Lower lobe of right lung (tissue), 2 donors: ENCODE results near the gene MBOAT2. TPM values are rescaled to one million over a fixed set of nuclear protein-coding genes. Genes with fewer than 3 reads are reported as not detected.
A peak's percentile ranks its signal among the peaks of the same experiment; 100 is the strongest.

Experiments used
- ATAC-seq, 2 donors: fragments of 200-7000 bp; cut with Tn5 transposase; one replicate each; pipeline ENCODE4 v1.9.1; 2020 to 2022; ENCODE audit warnings: mild to moderate bottlenecking in 2 of 2, moderate library complexity in 2 of 2
- DNase-seq: peaks from one replicate; pipeline ENCODE4 v3.0.0-alpha.2; 2020
- H3K27ac ChIP-seq: fragments of 200-600 bp; one replicate; pipeline ENCODE4 v1.8.0; 2022
- H3K27me3 ChIP-seq: fragments of 200-600 bp; one replicate; pipeline ENCODE4 v1.8.0; 2022; ENCODE audit warnings: low read depth
- H3K36me3 ChIP-seq: fragments of 200-600 bp; one replicate; pipeline ENCODE4 v1.8.0; 2022; ENCODE audit warnings: mild to moderate bottlenecking
- H3K4me1 ChIP-seq: fragments of 200-600 bp; one replicate; pipeline ENCODE4 v1.8.0; 2022
- H3K4me3 ChIP-seq: fragments of 200-600 bp; one replicate; pipeline ENCODE4 v1.8.0; 2022; ENCODE audit warnings: mild to moderate bottlenecking
- H3K9me3 ChIP-seq: fragments of 200-600 bp; one replicate; pipeline ENCODE4 v1.8.0; 2022
- CTCF ChIP-seq: fragments of 200-600 bp; IDR thresholded peaks from one replicate; pipeline ENCODE4 v1.8.0; 2022; ENCODE audit warnings: antibody characterized with exemption, mild to moderate bottlenecking
- intact Hi-C: fragments of 100-400 bp; cut with DNase I; formaldehyde crosslinking; loops from one replicate; pipeline ENCODE4 v1.11.0; 2022
- total RNA-seq: library from RNA; stranded (reverse); fragmentation: NEBNext Ultra II Directional; extraction: Animal tissue kit (Norgen Biotek cat#: 25700); gene quantifications from one replicate; pipeline ENCODE4 v1.2.1, GENCODE V29; 2021
- donor health status: DM: no; HTN: yes; CAD: no; lungs with severe emphysema.

The MBOAT2 gene
- total RNA-seq, 1 donor from 2014 or later: 36.5 TPM

- Histone ChIP-seq H3K4me1 (no peaks in the 10 kb centered on the region), H3K4me3 (no peak overlapping the region), H3K36me3 (no peaks in the 10 kb centered on the region), H3K27me3 (no peaks in the 10 kb centered on the region), H3K9me3 (no peaks in the 10 kb centered on the region), H3K27ac (no peak overlapping the region)
- intact Hi-C loops: no loop called here
- DNase-seq (no peak), ATAC-seq (no peak)
- no peak for TF ChIP-seq CTCF
Measured at GRCh38 chr2:9021563-9022211, 18.2 kb upstream of the MBOAT2 start.

GRCh38 chr2:9020267-9020666 lies 16.8 kb upstream of the MBOAT2 start:
- no peak for TF ChIP-seq CTCF
- no peaks in the 10 kb centered on the region for H3K9me3 ChIP-seq
- no peak overlapping the region for H3K4me3 ChIP-seq
- no peak overlapping the region for H3K27ac ChIP-seq
- no peaks in the 10 kb centered on the region for H3K4me1 ChIP-seq
- no peaks in the 10 kb centered on the region for H3K36me3 ChIP-seq
- ATAC-seq: no peak
- no peaks in the 10 kb centered on the region for H3K27me3 ChIP-seq
- intact Hi-C loops: no loop called here
- DNase-seq: no peak

- H3K4me3 ChIP-seq: no peak overlapping the region
- H3K36me3 ChIP-seq: no peaks in the 10 kb centered on the region
- ATAC-seq (no peak), DNase-seq (no peak)
- intact Hi-C loops: no loop called here
- no peaks in the 10 kb centered on the region for H3K9me3 ChIP-seq
- no peaks in the 10 kb centered on the region for H3K27me3 ChIP-seq
- H3K4me1 ChIP-seq: no peaks in the 10 kb centered on the region
- peak overlapping the region; percentile 51 for H3K27ac ChIP-seq
- TF ChIP-seq CTCF: no peak
Measured at GRCh38 chr2:9018534-9018933, 15.1 kb upstream of the MBOAT2 start.

GRCh38 chr2:9018109-9018508 lies 14.6 kb upstream of the MBOAT2 start:
- Histone ChIP-seq H3K4me1 (no peaks in the 10 kb centered on the region), H3K4me3 (no peak overlapping the region), H3K27ac (peak overlapping the region; percentile 51), H3K9me3 (no peaks in the 10 kb centered on the region), H3K27me3 (no peaks in the 10 kb centered on the region), H3K36me3 (no peaks in the 10 kb centered on the region)
- no peak for ATAC-seq
- DNase-seq: no peak
- TF ChIP-seq CTCF: no peak
- intact Hi-C loops: no loop called here

GRCh38 chr2:9017411-9017810 lies 13.9 kb upstream of the MBOAT2 start:
- DNase-seq: no peak
- no peak overlapping the region for H3K27ac ChIP-seq
- no peaks in the 10 kb centered on the region for H3K27me3 ChIP-seq
- H3K9me3 ChIP-seq: no peaks in the 10 kb centered on the region
- H3K4me1 ChIP-seq: no peaks in the 10 kb centered on the region
- no peaks in the 10 kb centered on the region for H3K36me3 ChIP-seq
- no peak for TF ChIP-seq CTCF
- no peak for ATAC-seq
- intact Hi-C loops: no loop called here
- no peak overlapping the region for H3K4me3 ChIP-seq
